Medulla oblongata (tissue), 1 donor: ENCODE results near the gene LRP1-AS.
A peak's percentile ranks its signal among the peaks of the same experiment; 100 is the strongest.
"Not testable (repeated sequence)": the region's sequence is repeated elsewhere in the genome, so short reads cannot be mapped to it uniquely, and the experiment has no call there.

Source experiments
- DNase-seq: peaks from one replicate; pipeline ENCODE4 v3.0.0-alpha.2; 2015; ENCODE audit errors: extremely low spot score

Gene LRP1-AS

GRCh38 chr12:57120718-57121117 lies 26.7 kb downstream of the LRP1-AS start:
- DNase-seq = not testable (repeated sequence)

GRCh38 chr12:57119294-57120085 lies 27.9 kb downstream of the LRP1-AS start:
- no peak for DNase-seq

GRCh38 chr12:57118711-57119271 lies 28.6 kb downstream of the LRP1-AS start:
- DNase-seq = no peak

- DNase-seq = no peak
Observed at GRCh38 chr12:57116580-57117281, 30.7 kb downstream of the LRP1-AS start.

GRCh38 chr12:57112492-57113294 lies 34.7 kb downstream of the LRP1-AS start:
- no peak for DNase-seq

- DNase-seq = peak; percentile 87
Observed at GRCh38 chr12:57111031-57111734, 36.2 kb downstream of the LRP1-AS start, which contains the start of gene STAT6. STAT6 (minus strand) TSS chr12:57111362; CDS start chr12:57108278, 3,084 bp downstream.

- DNase-seq = peak; percentile 38
Observed at GRCh38 chr12:57110104-57111030, 37.1 kb downstream of the LRP1-AS start.

GRCh38 chr12:57109207-57110103 lies 38.0 kb downstream of the LRP1-AS start:
- no peak for DNase-seq

- DNase-seq = no peak
Observed at GRCh38 chr12:57107456-57108155, 39.8 kb downstream of the LRP1-AS start.

GRCh38 chr12:57106021-57106708 lies 41.3 kb downstream of the LRP1-AS start:
- no peak for DNase-seq

GRCh38 chr12:57105011-57105753 lies 42.2 kb downstream of the LRP1-AS start:
- DNase-seq = no peak

- DNase-seq = no peak
Observed at GRCh38 chr12:57104292-57104910, 43.0 kb downstream of the LRP1-AS start.

- no peak for DNase-seq
Observed at GRCh38 chr12:57103856-57104255, 43.6 kb downstream of the LRP1-AS start.

- no peak for DNase-seq
Observed at GRCh38 chr12:57101892-57102695, 45.3 kb downstream of the LRP1-AS start.

- no peak for DNase-seq
Observed at GRCh38 chr12:57099766-57100165, 47.7 kb downstream of the LRP1-AS start.
